Hepatocyte (in vitro differentiated cells): ENCODE results near the gene LRP1B.

Experiments
- EZH2 ChIP-seq: fragments of 200-600 bp; sonication (generic); IDR thresholded peaks from 2 replicates; pipeline ENCODE4 v1.6.1; 2016; ENCODE audit warnings: antibody characterized with exemption, mild to moderate bottlenecking, borderline replicate concordance
- EZH2phosphoT487 ChIP-seq: fragments of 200-600 bp; sonication (generic); IDR thresholded peaks from one replicate; pipeline ENCODE4 v1.6.1; 2018; ENCODE audit warnings: antibody characterized with exemption, mild to moderate bottlenecking, low read depth, moderate library complexity; ENCODE audit not compliant: unreplicated experiment, severe bottlenecking
- TF ChIP-seq, protein P1 (sequence below): fragments of 200-600 bp; sonication (generic); IDR thresholded peaks from 2 replicates; pipeline ENCODE4 v1.5.1; 2016; ENCODE audit warnings: antibody characterized with exemption, mild to moderate bottlenecking; ENCODE audit not compliant: poor library complexity

DNA sequence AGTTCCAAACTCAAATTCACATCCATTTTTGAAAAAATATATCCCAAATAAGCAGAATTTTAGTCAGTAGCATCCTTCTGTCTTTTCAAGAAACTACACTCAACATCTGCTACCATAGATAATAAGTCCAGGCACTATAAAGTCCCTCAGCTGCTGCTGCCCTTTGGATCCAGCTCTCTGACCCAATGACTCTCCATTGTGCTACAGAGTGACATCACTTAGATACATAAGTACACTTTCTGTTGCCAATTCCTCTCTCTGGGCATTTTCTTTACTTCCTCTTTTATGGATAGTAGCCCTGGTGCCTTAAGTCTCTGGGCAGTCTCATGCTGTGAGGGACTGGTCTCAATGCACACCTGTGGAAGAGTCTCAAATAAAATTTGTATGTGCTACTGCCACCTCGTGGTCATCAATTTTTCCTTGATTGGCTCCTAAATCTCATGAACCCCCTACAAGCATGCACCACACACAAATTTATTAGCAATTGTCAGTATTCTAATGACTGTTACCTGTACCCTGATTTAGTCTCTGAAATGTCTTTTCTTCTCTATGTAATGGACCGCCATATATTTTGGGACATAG, 219.2 kb downstream of the LRP1B start:
- TF ChIP-seq, protein P1, sequence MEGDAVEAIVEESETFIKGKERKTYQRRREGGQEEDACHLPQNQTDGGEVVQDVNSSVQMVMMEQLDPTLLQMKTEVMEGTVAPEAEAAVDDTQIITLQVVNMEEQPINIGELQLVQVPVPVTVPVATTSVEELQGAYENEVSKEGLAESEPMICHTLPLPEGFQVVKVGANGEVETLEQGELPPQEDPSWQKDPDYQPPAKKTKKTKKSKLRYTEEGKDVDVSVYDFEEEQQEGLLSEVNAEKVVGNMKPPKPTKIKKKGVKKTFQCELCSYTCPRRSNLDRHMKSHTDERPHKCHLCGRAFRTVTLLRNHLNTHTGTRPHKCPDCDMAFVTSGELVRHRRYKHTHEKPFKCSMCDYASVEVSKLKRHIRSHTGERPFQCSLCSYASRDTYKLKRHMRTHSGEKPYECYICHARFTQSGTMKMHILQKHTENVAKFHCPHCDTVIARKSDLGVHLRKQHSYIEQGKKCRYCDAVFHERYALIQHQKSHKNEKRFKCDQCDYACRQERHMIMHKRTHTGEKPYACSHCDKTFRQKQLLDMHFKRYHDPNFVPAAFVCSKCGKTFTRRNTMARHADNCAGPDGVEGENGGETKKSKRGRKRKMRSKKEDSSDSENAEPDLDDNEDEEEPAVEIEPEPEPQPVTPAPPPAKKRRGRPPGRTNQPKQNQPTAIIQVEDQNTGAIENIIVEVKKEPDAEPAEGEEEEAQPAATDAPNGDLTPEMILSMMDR = peak; percentile 36
- TF ChIP-seq EZH2phosphoT487 (no peak), EZH2 (no peak)
